ENCODE data around the gene FAM163A.

DNA sequence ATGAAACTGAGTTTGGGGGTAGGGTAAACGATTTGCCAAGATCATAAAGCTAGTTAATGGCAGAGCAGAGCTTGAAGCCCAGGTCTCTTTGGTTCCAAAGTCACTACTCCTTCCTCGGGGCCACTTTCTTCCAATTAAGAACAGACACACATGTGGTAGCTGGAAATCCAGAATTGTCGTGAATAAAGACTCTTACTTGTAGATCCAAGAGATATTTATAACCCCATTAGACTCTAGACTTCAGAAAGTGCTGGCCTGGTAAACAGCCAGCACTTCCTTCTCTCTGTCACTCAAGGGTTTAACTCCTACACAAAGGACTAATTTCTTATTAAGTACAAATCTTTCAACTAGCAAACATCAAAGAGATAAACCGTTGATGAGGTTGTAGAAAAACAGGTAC lies 2.7 kb downstream of the FAM163A start:
- TF ChIP-seq, protein P1, sequence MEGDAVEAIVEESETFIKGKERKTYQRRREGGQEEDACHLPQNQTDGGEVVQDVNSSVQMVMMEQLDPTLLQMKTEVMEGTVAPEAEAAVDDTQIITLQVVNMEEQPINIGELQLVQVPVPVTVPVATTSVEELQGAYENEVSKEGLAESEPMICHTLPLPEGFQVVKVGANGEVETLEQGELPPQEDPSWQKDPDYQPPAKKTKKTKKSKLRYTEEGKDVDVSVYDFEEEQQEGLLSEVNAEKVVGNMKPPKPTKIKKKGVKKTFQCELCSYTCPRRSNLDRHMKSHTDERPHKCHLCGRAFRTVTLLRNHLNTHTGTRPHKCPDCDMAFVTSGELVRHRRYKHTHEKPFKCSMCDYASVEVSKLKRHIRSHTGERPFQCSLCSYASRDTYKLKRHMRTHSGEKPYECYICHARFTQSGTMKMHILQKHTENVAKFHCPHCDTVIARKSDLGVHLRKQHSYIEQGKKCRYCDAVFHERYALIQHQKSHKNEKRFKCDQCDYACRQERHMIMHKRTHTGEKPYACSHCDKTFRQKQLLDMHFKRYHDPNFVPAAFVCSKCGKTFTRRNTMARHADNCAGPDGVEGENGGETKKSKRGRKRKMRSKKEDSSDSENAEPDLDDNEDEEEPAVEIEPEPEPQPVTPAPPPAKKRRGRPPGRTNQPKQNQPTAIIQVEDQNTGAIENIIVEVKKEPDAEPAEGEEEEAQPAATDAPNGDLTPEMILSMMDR (IDR thresholded peaks at IDR 0.05; ENCODE audit: low read depth, low read length, poor library complexity, severe bottlenecking), result no peak
- TF ChIP-seq EZH2phosphoT487 (IDR thresholded peaks at IDR 0.05; ENCODE audit: borderline replicate concordance, low read length), result no peak

All from DOHH2 (cell line).